Measurements from ENCODE around the gene NRP1. TPM values are rescaled to one million over a fixed set of nuclear protein-coding genes. Genes with fewer than 3 reads are reported as not detected.

NRP1 gene
- total RNA-seq, 1 donor from 2014 or later: 209 TPM

GRCh38 chr10:33293531-33294170 is 40.8 kb downstream of the NRP1 start:
- DNase-seq (ENCODE audit: extremely low read depth, low read depth, low spot score): no peak

GRCh38 chr10:33293076-33293475 is 41.4 kb downstream of the NRP1 start:
- no peak for DNase-seq (ENCODE audit: extremely low read depth, low read depth, low spot score)

DNA sequence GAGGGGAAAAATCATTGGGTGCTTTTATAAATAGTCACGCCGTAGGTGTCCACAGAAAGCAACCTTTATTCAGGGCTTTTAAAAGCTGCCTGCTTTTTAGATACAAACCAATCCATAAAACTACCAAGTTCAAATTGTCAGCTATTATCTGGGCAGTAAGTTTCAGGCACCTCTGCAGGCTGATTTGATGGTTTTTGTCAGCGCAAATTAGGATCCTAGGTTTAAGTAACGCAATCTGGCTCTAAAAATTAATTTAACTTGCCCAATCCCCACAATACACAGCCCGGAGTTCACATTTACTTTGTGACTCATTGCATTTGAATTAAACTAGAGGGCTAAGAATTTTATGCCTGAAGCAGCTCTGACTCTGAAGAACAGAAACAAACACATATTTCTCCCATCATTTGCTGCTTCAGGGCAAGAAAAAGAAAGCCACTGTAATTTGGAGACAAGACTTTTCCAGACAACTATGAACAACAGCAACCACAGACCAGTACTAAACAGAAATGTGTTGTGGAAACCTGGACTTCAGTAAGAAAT is 43.3 kb downstream of the NRP1 start:
- no peak for DNase-seq (ENCODE audit: extremely low read depth, low read depth, low spot score)

- no peak for DNase-seq (ENCODE audit: extremely low read depth, low read depth, low spot score)
Observed at GRCh38 chr10:33290321-33291052, 44.0 kb downstream of the NRP1 start.

GRCh38 chr10:33289776-33290175 is 44.7 kb downstream of the NRP1 start:
- DNase-seq (ENCODE audit: extremely low read depth, low read depth, low spot score): no peak

DNA sequence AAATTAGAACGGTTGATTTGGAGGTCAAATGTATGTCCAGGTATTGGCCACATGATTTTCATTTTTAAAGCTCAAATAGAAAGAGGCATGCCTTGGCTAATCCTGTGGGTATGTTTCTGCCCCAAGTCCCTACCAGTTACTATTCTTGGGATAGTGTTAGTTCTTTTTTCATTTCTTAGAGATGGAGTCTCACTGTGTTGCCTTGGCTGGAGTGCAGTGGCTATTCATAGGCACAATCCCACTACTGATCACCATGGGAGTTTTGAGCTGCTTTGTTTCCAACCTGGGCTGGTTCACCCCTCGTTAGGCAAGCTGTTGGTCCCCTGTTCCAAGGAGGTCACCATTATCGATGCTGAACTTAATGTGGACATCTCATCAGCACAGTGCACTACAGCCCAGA is 46.3 kb downstream of the NRP1 start:
- no peak for DNase-seq (ENCODE audit: extremely low read depth, low read depth, low spot score)

GRCh38 chr10:33287112-33287511 is 47.4 kb downstream of the NRP1 start:
- no peak for DNase-seq (ENCODE audit: extremely low read depth, low read depth, low spot score)

- DNase-seq (ENCODE audit: extremely low read depth, low read depth, low spot score): no peak
Observed at GRCh38 chr10:33286157-33286934, 48.1 kb downstream of the NRP1 start.

GRCh38 chr10:33284945-33285344 is 49.5 kb downstream of the NRP1 start:
- no peak for DNase-seq (ENCODE audit: extremely low read depth, low read depth, low spot score)

DNA sequence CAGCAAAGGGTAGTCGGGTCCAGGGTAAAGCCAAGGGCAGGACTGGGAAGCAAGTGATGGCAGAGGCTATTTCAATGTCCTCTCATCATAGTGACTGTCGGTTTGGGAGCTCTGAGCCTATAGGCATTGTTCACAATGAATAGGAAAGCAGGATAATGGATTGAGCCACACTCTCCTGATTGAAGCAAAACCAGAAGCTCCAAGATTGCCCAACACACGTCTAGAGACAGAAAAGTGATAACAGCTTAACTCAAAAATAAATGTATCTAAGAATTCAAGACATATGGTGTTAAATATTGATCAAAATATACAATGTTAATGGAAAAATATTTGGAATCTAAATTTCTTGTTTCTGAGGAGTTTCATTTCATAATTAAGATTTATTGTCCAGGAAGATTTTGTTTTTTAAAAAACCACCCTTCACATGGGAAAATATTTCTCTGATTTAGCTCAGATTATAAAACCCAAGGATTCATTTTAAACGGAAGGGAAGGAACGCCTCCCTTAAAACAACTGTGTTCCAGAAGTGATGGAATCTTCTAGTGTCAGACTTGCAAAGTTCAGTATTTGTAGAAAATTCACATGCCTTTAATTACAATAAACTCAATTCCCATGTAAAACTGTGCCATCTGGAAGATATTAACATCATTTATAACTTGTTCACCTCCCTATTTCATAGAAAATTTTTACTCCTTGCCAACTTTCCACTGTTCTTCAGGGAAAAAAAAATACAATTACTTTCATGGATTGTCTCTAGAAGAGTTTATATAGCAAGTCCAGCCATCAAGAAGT is 54.5 kb downstream of the NRP1 start:
- no peak for DNase-seq (ENCODE audit: extremely low read depth, low read depth, low spot score)

- DNase-seq (ENCODE audit: extremely low read depth, low read depth, low spot score): no peak
Observed at GRCh38 chr10:33279276-33279675, 55.2 kb downstream of the NRP1 start.

GRCh38 chr10:33278198-33278597 is 56.3 kb downstream of the NRP1 start:
- no peak for DNase-seq (ENCODE audit: extremely low read depth, low read depth, low spot score)

- no peak for DNase-seq (ENCODE audit: extremely low read depth, low read depth, low spot score)
Observed at GRCh38 chr10:33277135-33277536, 57.3 kb downstream of the NRP1 start.

DNA sequence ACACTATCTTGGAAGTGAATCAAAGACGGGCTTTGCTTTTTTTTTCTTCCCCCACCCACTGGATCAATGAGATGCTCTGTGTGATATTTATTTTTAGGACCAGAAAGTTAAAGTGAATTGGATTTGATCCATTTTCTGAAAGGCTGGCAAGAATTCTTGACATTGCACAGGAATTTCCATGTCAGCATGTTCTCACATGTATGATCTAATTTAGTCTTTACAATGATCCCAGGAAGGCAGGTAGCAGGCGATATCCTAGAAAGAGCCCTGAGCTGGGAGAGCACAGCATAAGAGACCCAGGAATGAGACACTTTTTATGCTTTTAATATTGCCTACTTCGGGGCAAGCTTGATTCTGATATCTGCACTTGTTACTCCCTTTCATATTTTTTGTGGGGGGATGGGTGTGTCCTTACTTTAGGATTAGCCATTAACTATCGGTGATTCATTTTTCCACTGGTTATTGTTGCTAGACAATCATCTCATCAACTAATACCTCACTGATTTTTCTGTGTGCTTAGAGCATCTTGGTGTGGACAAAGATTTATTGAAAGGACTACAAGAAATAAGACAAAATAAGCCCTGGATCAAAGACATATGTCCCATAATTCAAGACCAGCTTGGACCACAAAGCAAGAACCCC is 58.1 kb downstream of the NRP1 start:
- DNase-seq (ENCODE audit: extremely low read depth, low read depth, low spot score): no peak

- DNase-seq (ENCODE audit: extremely low read depth, low read depth, low spot score): no peak
Observed at GRCh38 chr10:33274096-33274785, 60.2 kb downstream of the NRP1 start.

GRCh38 chr10:33273295-33274002 is 61.0 kb downstream of the NRP1 start:
- peak; percentile 67 for DNase-seq (ENCODE audit: extremely low read depth, low read depth, low spot score)

- no peak for DNase-seq (ENCODE audit: extremely low read depth, low read depth, low spot score)
Observed at GRCh38 chr10:33272635-33273034, 61.8 kb downstream of the NRP1 start.

GRCh38 chr10:33271969-33272583 is 62.4 kb downstream of the NRP1 start:
- no peak for DNase-seq (ENCODE audit: extremely low read depth, low read depth, low spot score)

GRCh38 chr10:33270971-33271370 is 63.5 kb downstream of the NRP1 start:
- DNase-seq (ENCODE audit: extremely low read depth, low read depth, low spot score): no peak
